Measurements from ENCODE around the gene IGF1R.

DNA sequence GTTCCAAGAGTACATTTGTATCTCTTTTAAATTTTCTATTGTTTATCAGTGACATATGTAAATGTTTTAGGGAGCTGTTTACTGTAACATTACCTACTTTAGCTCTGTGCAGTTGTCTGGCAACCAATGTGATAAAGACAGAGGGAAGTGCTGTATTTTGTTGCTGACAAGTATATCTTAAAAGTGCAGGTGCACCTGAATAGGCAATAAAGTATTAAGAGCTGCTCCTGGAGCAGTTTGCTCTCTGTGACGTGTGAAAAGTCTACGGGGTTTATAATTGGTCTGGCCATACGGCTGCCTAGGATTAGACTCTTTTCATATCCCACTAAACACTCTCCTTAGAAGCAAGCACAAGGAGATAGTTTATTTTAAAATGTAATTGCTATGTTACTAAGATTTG, 178.3 kb downstream of the IGF1R start:
- TF ChIP-seq, protein P1, sequence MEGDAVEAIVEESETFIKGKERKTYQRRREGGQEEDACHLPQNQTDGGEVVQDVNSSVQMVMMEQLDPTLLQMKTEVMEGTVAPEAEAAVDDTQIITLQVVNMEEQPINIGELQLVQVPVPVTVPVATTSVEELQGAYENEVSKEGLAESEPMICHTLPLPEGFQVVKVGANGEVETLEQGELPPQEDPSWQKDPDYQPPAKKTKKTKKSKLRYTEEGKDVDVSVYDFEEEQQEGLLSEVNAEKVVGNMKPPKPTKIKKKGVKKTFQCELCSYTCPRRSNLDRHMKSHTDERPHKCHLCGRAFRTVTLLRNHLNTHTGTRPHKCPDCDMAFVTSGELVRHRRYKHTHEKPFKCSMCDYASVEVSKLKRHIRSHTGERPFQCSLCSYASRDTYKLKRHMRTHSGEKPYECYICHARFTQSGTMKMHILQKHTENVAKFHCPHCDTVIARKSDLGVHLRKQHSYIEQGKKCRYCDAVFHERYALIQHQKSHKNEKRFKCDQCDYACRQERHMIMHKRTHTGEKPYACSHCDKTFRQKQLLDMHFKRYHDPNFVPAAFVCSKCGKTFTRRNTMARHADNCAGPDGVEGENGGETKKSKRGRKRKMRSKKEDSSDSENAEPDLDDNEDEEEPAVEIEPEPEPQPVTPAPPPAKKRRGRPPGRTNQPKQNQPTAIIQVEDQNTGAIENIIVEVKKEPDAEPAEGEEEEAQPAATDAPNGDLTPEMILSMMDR (IDR thresholded peaks at IDR 0.05), result no peak
- TF ChIP-seq POLR2A (IDR thresholded peaks at IDR 0.05), result no peak
